ENCODE results near the gene CHD9.

DNA sequence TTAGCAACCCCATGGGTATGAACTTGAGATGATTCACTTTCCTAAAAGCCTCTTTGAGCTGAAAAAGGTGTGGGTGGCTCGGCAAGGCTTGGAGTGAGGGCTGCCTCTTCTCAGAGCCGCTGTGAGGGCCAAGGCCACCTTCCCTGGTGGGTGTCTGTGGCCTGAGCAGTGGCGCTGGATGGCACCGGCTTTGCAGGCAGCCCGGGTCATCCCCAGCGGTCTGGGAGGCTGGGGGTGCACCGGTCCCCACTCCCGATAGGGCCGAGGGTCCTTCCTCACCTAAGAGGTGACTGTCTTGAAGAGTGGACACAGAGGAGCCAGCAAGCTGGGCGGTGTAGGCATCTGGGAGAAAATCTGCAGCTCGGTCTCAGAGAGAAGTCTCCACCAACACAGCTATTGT is 300.3 kb downstream of the CHD9 start:
- TF ChIP-seq, protein P1, sequence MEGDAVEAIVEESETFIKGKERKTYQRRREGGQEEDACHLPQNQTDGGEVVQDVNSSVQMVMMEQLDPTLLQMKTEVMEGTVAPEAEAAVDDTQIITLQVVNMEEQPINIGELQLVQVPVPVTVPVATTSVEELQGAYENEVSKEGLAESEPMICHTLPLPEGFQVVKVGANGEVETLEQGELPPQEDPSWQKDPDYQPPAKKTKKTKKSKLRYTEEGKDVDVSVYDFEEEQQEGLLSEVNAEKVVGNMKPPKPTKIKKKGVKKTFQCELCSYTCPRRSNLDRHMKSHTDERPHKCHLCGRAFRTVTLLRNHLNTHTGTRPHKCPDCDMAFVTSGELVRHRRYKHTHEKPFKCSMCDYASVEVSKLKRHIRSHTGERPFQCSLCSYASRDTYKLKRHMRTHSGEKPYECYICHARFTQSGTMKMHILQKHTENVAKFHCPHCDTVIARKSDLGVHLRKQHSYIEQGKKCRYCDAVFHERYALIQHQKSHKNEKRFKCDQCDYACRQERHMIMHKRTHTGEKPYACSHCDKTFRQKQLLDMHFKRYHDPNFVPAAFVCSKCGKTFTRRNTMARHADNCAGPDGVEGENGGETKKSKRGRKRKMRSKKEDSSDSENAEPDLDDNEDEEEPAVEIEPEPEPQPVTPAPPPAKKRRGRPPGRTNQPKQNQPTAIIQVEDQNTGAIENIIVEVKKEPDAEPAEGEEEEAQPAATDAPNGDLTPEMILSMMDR (IDR thresholded peaks at IDR 0.05; ENCODE audit: low read depth, low read length) = no peak
- no peak for TF ChIP-seq POLR2A (IDR thresholded peaks at IDR 0.05; ENCODE audit: extremely low read depth, insufficient read length)
